LNCaP clone FGC (cell line): Measurements from ENCODE around the gene PCYT1B.

Source experiments
- DNase-seq: peaks from one replicate; pipeline ENCODE4 v3.0.0-alpha.2; 2011; ENCODE audit warnings: low read depth
- H3K4me3 ChIP-seq: 2 replicates; pipeline ENCODE4 v1.5.1; 2011; ENCODE audit warnings: mild to moderate bottlenecking, low read depth, low read length, control low read depth
- TF ChIP-seq, protein P1 (sequence below): IDR thresholded peaks from 2 replicates; pipeline ENCODE4 v1.5.1; 2012; ENCODE audit warnings: mild to moderate bottlenecking; ENCODE audit not compliant: control insufficient read depth, insufficient read depth; ENCODE audit errors: extremely low read depth

The PCYT1B gene

GRCh38 chrX:24542756-24543155 is 104.4 kb downstream of the PCYT1B start:
- no peak overlapping the region for H3K4me3 ChIP-seq
- TF ChIP-seq, protein P1, sequence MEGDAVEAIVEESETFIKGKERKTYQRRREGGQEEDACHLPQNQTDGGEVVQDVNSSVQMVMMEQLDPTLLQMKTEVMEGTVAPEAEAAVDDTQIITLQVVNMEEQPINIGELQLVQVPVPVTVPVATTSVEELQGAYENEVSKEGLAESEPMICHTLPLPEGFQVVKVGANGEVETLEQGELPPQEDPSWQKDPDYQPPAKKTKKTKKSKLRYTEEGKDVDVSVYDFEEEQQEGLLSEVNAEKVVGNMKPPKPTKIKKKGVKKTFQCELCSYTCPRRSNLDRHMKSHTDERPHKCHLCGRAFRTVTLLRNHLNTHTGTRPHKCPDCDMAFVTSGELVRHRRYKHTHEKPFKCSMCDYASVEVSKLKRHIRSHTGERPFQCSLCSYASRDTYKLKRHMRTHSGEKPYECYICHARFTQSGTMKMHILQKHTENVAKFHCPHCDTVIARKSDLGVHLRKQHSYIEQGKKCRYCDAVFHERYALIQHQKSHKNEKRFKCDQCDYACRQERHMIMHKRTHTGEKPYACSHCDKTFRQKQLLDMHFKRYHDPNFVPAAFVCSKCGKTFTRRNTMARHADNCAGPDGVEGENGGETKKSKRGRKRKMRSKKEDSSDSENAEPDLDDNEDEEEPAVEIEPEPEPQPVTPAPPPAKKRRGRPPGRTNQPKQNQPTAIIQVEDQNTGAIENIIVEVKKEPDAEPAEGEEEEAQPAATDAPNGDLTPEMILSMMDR, result no peak
- DNase-seq, result no peak

GRCh38 chrX:24536551-24536950 is 110.6 kb downstream of the PCYT1B start:
- no peak overlapping the region for H3K4me3 ChIP-seq
- TF ChIP-seq, protein P1, result no peak
- DNase-seq, result no peak

- DNase-seq, result no peak
- no peak overlapping the region for H3K4me3 ChIP-seq
- TF ChIP-seq, protein P1, result no peak
Observed at GRCh38 chrX:24528605-24529004, 118.5 kb downstream of the PCYT1B start.

- no peak overlapping the region for H3K4me3 ChIP-seq
- DNase-seq, result no peak
Observed at GRCh38 chrX:24526616-24527015, 120.5 kb downstream of the PCYT1B start.

GRCh38 chrX:24525455-24525854 is 121.7 kb downstream of the PCYT1B start:
- H3K4me3 ChIP-seq, result no peak overlapping the region
- no peak for DNase-seq
- TF ChIP-seq, protein P1, result no peak

More at GRCh38 chrX:24526616-24527015, 120.5 kb downstream of the PCYT1B start:
- TF ChIP-seq, protein P1, result no peak

DNA sequence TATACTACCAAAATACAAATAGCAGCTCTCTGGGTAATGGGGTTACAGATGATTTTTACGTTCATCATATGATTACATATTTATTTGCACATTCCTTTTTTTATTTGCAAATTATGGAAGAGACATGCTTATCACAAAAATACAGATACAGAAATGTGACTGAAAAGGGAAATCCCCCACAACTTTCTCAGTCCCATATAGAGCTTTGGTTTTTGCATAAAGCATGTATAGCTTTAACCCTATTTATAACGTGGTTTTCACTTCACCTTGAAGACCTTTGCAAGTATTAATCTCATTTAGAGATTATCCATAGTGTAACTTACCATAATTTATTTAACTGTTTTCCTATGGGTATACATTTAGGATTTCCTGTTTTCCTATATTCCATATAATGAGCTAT is 126.7 kb downstream of the PCYT1B start:
- H3K4me3 ChIP-seq, result no peak overlapping the region
- TF ChIP-seq, protein P1, result no peak
- DNase-seq, result no peak

GRCh38 chrX:24515447-24515846 is 131.7 kb downstream of the PCYT1B start:
- H3K4me3 ChIP-seq, result no peak overlapping the region
- TF ChIP-seq, protein P1, result peak; percentile 73
- no peak for DNase-seq
